ENCODE data around the gene INO80E. TPM values are rescaled to one million over a fixed set of nuclear protein-coding genes. Genes with fewer than 3 reads are reported as not detected.

Gene INO80E
- total and polyA plus RNA-seq, 12 donors, result 23.2 to 80.4 (median 31.1) TPM

DNA sequence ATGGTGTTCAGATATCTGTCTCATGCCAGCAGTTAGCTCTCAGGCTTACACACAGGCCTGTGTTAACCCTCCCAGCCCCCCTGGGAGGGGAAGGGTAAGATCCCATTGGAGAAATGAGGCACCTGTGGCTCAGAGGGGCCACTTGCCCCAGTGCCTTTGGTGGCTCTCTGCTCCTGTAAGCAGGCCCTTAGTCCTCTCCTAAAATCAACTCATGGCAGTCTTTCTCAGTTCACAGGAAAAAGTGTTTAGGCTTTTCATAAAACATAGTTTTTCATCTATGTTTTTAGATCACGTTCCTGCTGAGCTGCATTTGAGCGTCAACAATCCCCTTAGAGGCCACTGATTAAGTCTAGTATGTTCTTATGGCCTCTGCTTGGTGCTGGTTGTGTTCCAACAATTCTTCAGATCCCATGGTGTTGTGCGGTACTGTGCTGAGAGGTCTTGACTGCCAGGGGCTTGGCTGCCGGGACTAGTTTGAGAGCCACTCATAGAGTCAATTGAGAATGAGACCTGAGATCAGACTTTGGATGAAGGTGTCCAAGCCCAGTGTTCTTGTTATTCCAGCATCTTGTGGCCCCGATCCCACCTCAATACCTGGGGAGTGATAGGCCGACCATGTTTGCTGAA lies 11.8 kb upstream of the INO80E start:
- no peak for ATAC-seq
- DNase-seq, result no peak
- Histone ChIP-seq H3K36me3 (peaks cover 9 to 100% (median 87%) of the 10 kb centered on the region in 9 donors), H3K27ac (no peak overlapping the region), H3K4me1 (peaks cover 2 to 16% (median 9%) of the 10 kb centered on the region in 9 donors), H3K4me3 (no peak overlapping the region), H3K27me3 (no peaks in the 10 kb centered on the region), H3K9me3 (no peaks in the 10 kb centered on the region)
- intact Hi-C loops (cut with DNase I), result no loop called here
- 79 to 83% methylated on average over 6 of the region's 6 CpGs for WGBS, 2 donors
- TF ChIP-seq, protein P1, sequence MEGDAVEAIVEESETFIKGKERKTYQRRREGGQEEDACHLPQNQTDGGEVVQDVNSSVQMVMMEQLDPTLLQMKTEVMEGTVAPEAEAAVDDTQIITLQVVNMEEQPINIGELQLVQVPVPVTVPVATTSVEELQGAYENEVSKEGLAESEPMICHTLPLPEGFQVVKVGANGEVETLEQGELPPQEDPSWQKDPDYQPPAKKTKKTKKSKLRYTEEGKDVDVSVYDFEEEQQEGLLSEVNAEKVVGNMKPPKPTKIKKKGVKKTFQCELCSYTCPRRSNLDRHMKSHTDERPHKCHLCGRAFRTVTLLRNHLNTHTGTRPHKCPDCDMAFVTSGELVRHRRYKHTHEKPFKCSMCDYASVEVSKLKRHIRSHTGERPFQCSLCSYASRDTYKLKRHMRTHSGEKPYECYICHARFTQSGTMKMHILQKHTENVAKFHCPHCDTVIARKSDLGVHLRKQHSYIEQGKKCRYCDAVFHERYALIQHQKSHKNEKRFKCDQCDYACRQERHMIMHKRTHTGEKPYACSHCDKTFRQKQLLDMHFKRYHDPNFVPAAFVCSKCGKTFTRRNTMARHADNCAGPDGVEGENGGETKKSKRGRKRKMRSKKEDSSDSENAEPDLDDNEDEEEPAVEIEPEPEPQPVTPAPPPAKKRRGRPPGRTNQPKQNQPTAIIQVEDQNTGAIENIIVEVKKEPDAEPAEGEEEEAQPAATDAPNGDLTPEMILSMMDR (IDR thresholded peaks at IDR 0.05), result no peak

GRCh38 chr16:29984764-29985147 lies 11.3 kb upstream of the INO80E start:
- TF ChIP-seq, protein P1 (IDR thresholded peaks at IDR 0.05), result no peak
- H3K4me3 ChIP-seq, result no peak overlapping the region
- H3K36me3 ChIP-seq, result peaks cover 9 to 100% (median 85%) of the 10 kb centered on the region in 9 donors
- DNase-seq, result no peak
- intact Hi-C loops (cut with DNase I), result no loop called here
- no peaks in the 10 kb centered on the region for H3K27me3 ChIP-seq
- no peak overlapping the region for H3K27ac ChIP-seq
- peaks cover 2 to 12% (median 5%) of the 10 kb centered on the region in 9 donors for H3K4me1 ChIP-seq
- no peaks in the 10 kb centered on the region for H3K9me3 ChIP-seq
- WGBS, 2 donors, result 85 to 87% methylated on average over 5 of the region's 5 CpGs
- no peak for ATAC-seq

- WGBS, 2 donors, result 92 to 95% methylated on average over 28 of the region's 28 CpGs
- no peaks in the 10 kb centered on the region for H3K27me3 ChIP-seq
- DNase-seq, result no peak
- TF ChIP-seq, protein P1 (IDR thresholded peaks at IDR 0.05), result no peak
- no peak overlapping the region for H3K4me3 ChIP-seq
- H3K36me3 ChIP-seq, result peaks cover 9 to 100% (median 85%) of the 10 kb centered on the region in 9 donors
- H3K4me1 ChIP-seq, result peaks cover 0 to 6% (median 0%) of the 10 kb centered on the region in 9 donors
- no peak overlapping the region for H3K27ac ChIP-seq
- no peaks in the 10 kb centered on the region for H3K9me3 ChIP-seq
- no peak for ATAC-seq
- intact Hi-C loops (cut with DNase I), result no loop called here
Observed at GRCh38 chr16:29985271-29985811, 10.7 kb upstream of the INO80E start.

DNA sequence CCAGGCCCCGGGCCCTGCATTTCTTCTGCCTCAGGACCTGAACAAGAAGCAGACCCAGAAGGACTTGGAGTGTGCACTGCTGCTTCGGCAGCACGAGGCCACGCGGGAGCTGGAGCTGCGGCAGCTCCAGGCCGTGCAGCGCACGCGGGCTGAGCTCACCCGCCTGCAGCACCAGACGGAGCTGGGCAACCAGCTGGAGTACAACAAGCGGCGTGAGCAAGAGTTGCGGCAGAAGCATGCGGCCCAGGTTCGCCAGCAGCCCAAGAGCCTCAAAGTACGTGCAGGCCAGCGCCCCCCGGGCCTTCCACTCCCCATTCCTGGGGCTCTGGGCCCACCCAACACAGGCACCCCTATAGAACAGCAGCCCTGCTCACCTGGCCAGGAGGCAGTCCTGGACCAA lies 9.8 kb upstream of the INO80E start:
- no peak overlapping the region for H3K4me3 ChIP-seq
- no peak overlapping the region for H3K27ac ChIP-seq
- TF ChIP-seq, protein P1 (IDR thresholded peaks at IDR 0.05), result no peak
- H3K36me3 ChIP-seq, result peaks cover 9 to 100% (median 89%) of the 10 kb centered on the region in 9 donors
- H3K9me3 ChIP-seq, result no peaks in the 10 kb centered on the region
- WGBS, 2 donors, result 92% methylated on average over 20 of the region's 20 CpGs
- no peaks in the 10 kb centered on the region for H3K27me3 ChIP-seq
- ATAC-seq (no peak), DNase-seq (no peak)
- intact Hi-C loops (cut with DNase I), result no loop called here
- no peaks in the 10 kb centered on the region for H3K4me1 ChIP-seq
